ENCODE measurements around the gene CRACDL. TPM values are rescaled to one million over a fixed set of nuclear protein-coding genes. Genes with fewer than 3 reads are reported as not detected.
A peak's percentile ranks its signal among the peaks of the same experiment; 100 is the strongest.
"Not testable (repeated sequence)": the region's sequence is repeated elsewhere in the genome, so short reads cannot be mapped to it uniquely, and the experiment has no call there.

The CRACDL gene
- total RNA-seq, 2 donors from 2014 or later: 0.19 to 0.79 TPM

DNA sequence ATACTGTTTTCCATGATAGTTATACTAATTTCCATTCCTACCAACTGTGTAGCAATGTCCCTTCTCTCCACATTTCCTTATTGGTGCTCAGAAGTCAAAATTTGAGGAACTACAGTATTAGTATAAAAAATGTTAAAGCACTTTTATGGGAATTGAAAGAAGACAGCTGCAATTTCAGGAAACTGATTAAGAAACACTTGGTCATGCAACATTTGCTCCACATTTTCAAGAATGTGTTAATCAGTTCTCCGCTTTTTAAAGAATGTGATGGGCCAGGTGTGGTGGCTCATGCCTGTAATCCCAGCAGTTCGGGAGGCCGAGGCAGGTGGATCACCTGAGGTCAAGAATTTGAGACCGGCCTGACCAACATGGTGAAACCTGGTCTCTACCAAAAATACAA, 171.5 kb downstream of the CRACDL start:
- Mint-ChIP-seq H3K4me1 (ENCODE audit: low read depth) (peaks cover 81% of the 10 kb centered on the region), H3K27ac (no peak overlapping the region), H3K36me3 (ENCODE audit: insufficient read depth in 2 of 2) (no peaks in the 10 kb centered on the region), H3K4me3 (no peak overlapping the region), H3K27me3 (ENCODE audit: low read depth) (no peaks in the 10 kb centered on the region), H3K9me3 (no peaks in the 10 kb centered on the region)
- DNase-seq (no peak), ATAC-seq (replicated peaks in 1 of 2) (no peak)

DNA sequence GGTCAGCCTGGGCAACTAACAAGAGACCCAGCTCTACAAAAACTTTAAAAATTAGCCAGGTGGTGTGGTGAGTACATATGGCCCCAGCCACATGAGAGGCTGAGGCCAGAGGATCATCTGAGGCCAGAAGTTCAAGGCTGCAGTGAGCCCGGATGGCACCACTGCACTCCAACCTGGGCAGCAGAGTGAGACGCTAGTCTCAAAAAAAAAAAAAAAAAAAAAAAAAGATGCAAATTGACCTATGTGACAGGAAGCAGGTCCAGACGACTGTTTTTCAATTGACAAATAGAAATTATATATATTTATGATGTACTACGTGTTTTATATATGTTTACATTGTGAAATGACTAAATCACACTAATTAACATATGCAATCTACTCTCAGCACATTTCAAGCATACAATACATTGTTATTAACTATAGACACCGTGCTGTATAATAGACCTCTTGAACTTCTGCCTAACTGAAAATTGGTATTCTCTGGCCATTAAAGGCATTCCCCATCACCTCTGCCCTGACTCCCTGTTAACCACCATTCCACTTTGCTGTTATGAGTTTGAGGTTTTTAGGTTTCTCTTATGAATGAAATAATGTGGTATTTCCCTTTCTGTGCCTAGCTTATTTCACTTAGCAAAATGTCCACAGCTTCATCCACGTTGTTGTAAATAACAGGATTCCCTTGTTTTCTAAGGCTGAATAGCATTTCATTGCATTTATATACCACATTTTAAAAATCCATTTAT, 172.6 kb downstream of the CRACDL start:
- Mint-ChIP-seq H3K9me3 (no peaks in the 10 kb centered on the region), H3K36me3 (ENCODE audit: insufficient read depth in 2 of 2) (no peaks in the 10 kb centered on the region), H3K4me1 (ENCODE audit: low read depth) (peaks cover 80% of the 10 kb centered on the region), H3K27me3 (ENCODE audit: low read depth) (no peaks in the 10 kb centered on the region), H3K27ac (no peak overlapping the region), H3K4me3 (no peak overlapping the region)
- DNase-seq: no peak
- ATAC-seq (replicated peaks in 1 of 2): no peak

DNA sequence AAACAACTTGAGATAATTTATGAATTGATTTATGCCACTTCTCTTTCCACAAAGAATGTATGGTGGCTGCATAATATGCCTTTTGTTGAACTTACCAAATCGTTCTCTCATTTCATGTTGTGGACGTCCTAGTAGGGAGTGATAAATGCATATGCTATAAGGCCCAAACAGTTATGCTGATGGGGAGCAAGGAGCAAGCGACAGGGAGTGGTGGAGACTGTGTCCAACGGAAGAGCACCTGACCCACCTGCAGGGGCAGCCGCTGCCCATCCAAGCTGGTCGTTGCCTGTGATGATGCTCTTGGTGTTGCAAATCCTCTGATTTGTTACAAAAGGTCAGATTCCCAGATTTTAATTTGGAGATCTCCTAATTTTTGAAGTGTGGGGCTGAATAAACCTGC, 174.1 kb downstream of the CRACDL start:
- H3K36me3 Mint-ChIP-seq (ENCODE audit: insufficient read depth in 2 of 2): no peaks in the 10 kb centered on the region
- DNase-seq: no peak
- H3K4me3 Mint-ChIP-seq: peak overlapping the region in 1 of 2 donors; percentile 81
- no peaks in the 10 kb centered on the region for H3K9me3 Mint-ChIP-seq
- no peak for ATAC-seq (replicated peaks in 1 of 2)
- peaks cover 80% of the 10 kb centered on the region for H3K4me1 Mint-ChIP-seq (ENCODE audit: low read depth)
- peak overlapping the region; percentile 41 for H3K27ac Mint-ChIP-seq
- no peaks in the 10 kb centered on the region for H3K27me3 Mint-ChIP-seq (ENCODE audit: low read depth)

DNA sequence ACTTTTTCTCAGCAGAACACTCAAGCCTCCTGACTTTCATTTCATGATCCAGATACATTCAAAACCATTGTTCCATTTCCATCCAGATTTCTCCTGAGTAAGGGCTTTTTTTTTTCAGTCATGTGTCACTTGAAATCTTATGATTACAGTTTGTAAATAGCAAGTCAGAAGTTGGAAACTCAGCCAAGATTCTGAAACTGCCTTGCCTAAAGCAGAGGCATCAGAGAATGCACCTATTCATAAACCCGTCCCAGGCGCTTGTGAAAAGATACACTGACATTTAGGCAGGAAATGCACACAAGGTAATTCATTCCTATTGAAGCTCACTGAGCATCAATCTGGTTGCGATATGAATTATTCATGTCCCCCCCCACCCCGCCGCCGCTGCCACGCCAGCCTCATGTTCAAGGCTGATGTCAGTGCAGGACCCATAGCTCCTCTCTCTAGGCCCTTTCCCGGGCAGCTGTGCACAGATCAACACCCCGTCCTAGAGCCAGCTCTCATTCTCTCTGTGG, 174.7 kb downstream of the CRACDL start:
- H3K4me3 Mint-ChIP-seq: peak overlapping the region; percentile 30 to 81
- peak; percentile 80 to 84 for ATAC-seq (replicated peaks in 1 of 2)

DNA sequence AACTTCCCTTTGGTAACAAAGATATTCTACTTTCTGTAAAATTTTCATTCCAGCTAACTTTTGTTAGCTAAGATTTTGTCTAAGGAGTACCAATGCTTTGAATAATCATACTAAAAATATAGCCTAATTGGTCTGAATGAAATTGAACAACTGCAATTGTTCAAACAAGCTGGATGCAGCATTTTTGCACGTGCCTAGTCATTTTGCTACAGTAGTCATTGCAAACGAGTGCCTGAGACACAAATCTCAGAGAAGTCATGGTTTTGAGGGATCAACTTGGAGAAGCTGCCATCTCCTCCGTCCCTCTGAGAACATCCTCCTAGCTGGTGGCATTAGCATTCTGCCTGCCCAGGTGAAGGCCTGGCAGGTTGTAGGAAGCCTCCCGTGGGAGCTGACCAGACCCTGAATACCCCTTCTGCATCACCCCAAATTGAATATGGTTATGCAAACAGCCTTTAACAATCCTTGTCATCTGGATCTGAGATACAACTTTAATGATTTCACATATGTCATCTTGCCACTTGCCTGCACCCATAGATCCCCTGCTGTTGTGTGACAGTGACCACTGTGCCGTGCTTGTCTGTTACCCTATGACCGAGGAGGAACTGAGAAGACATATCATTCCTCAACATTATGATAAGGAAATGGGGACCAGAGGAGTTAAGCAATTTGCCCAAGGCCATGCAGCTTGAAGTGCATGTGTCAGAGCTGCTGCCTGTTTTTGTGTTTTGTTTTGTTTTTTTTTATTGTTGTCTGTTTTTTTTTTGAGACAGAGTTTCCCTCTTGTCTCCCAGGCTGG, 176.0 kb downstream of the CRACDL start:
- no peak overlapping the region for H3K27ac Mint-ChIP-seq
- ATAC-seq (replicated peaks in 1 of 2) (no peak), DNase-seq (no peak)
- no peaks in the 10 kb centered on the region for H3K9me3 Mint-ChIP-seq
- H3K27me3 Mint-ChIP-seq (ENCODE audit: low read depth): no peaks in the 10 kb centered on the region
- H3K4me1 Mint-ChIP-seq (ENCODE audit: low read depth): peaks cover 68% of the 10 kb centered on the region
- no peaks in the 10 kb centered on the region for H3K36me3 Mint-ChIP-seq (ENCODE audit: insufficient read depth in 2 of 2)
- peak overlapping the region in 1 of 2 donors; percentile 31 for H3K4me3 Mint-ChIP-seq

More for the DNA sequence above, 174.7 kb downstream of the CRACDL start:
- no peaks in the 10 kb centered on the region for H3K9me3 Mint-ChIP-seq
- H3K27me3 Mint-ChIP-seq (ENCODE audit: low read depth): no peaks in the 10 kb centered on the region
- peaks cover 76% of the 10 kb centered on the region for H3K4me1 Mint-ChIP-seq (ENCODE audit: low read depth)
- peak; percentile 71 to 81 for DNase-seq
- peak overlapping the region; percentile 88 for H3K27ac Mint-ChIP-seq
- no peaks in the 10 kb centered on the region for H3K36me3 Mint-ChIP-seq (ENCODE audit: insufficient read depth in 2 of 2)

DNA sequence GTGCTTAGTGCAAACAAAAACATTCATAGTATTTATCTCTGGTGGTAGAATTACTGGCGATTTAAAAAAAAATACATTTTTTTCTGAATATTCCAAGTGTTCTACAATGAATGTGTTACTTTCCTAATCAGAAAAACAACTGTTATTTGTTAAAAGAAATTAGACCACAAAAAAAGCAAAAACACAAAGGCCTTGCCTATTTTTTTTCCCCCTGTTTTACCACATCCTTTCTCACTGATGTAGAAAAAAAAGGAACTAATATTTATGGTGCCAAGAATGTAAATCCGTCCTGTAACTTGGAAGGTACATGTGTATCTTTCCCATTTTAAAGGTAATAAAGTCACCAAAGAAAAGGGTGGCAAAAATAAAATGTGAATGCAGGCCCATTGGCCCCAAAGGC, 176.7 kb downstream of the CRACDL start:
- Mint-ChIP-seq H3K36me3 (ENCODE audit: insufficient read depth in 2 of 2) (no peaks in the 10 kb centered on the region), H3K4me3 (peak overlapping the region in 1 of 2 donors; percentile 29), H3K4me1 (ENCODE audit: low read depth) (peaks cover 68% of the 10 kb centered on the region), H3K9me3 (no peaks in the 10 kb centered on the region), H3K27me3 (ENCODE audit: low read depth) (no peaks in the 10 kb centered on the region), H3K27ac (no peak overlapping the region)
- no peak for DNase-seq
- no peak for ATAC-seq (replicated peaks in 1 of 2)

DNA sequence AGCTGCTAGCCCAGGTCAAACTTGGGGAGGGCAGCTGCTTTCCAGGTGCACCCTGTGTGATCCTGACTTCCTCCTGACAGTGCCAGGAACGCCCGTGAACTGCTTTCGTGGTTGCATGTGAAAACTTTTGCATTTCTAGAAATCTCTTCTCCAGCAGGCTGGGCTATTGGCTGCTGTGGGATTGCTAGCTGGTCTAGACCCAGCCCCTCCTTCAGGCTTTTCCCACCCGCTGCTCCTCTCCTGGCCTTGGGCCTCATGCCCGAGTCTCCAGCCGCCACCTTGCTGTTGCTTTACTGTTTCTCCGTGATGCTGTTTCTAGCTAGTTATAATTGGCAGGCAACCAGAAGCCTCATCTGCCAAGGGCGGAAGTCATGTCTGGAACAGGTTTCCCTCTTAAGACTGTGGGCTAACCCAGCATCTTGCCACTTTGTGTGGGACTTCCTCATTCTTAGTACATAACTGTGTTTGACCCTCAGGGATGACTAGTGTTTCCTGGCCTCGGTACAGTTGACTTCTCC, 178.1 kb downstream of the CRACDL start:
- H3K9me3 Mint-ChIP-seq: no peaks in the 10 kb centered on the region
- peak overlapping the region; percentile 88 for H3K27ac Mint-ChIP-seq
- ATAC-seq (replicated peaks in 1 of 2) (peak; percentile 62 to 75), DNase-seq (peak; percentile 50 to 52)
- peak overlapping the region; percentile 79 to 85 for H3K4me3 Mint-ChIP-seq
- no peaks in the 10 kb centered on the region for H3K27me3 Mint-ChIP-seq (ENCODE audit: low read depth)
- no peaks in the 10 kb centered on the region for H3K36me3 Mint-ChIP-seq (ENCODE audit: insufficient read depth in 2 of 2)
- peaks cover 61% of the 10 kb centered on the region for H3K4me1 Mint-ChIP-seq (ENCODE audit: low read depth)

DNA sequence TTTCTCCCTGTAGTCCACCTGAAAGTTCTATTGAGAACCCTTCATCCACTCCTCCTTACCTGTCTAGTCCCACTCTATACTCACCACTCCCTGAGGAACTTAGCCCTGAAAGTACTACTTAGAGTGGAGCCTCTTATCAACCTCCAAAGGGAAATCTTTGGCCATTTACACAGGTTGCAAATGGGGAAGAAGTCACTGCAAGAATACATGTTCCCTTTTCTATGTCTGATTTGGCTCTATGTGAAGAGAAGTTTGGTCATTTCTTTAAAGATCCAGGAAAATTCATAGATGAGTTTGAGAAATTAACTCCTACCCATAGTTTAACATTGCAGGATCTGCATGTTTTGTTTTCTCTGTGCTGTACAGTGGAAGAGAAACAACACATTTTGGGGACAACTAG, 182.2 kb downstream of the CRACDL start:
- no peak overlapping the region for H3K27ac Mint-ChIP-seq
- H3K9me3 Mint-ChIP-seq: no peaks in the 10 kb centered on the region
- ATAC-seq (replicated peaks in 1 of 2) (no peak), DNase-seq (no peak)
- peaks cover 26% of the 10 kb centered on the region for H3K4me1 Mint-ChIP-seq (ENCODE audit: low read depth)
- H3K36me3 Mint-ChIP-seq (ENCODE audit: insufficient read depth in 2 of 2): no peaks in the 10 kb centered on the region
- no peaks in the 10 kb centered on the region for H3K27me3 Mint-ChIP-seq (ENCODE audit: low read depth)
- H3K4me3 Mint-ChIP-seq: no peak overlapping the region

DNA sequence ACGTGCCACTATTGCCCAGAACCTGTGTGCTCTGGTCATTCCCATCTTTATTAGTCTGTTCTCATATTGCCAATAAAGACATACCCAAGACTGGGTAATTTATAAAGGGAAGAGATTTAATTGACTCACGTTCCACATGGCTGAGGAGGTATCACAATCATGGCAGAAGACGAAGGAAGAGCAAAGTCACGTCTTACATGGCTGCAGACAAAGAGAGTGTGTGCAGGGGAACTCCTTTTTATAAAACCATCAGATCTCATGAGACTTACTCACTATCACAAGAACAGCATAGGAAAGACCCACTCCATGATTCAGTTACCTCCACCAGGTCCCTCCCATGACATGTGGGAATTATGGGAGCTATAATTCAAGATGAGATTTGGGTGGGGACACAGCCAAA, 183.3 kb downstream of the CRACDL start:
- H3K9me3 Mint-ChIP-seq; H3K27ac Mint-ChIP-seq; H3K27me3 Mint-ChIP-seq (ENCODE audit: low read depth); DNase-seq; H3K36me3 Mint-ChIP-seq (ENCODE audit: insufficient read depth in 2 of 2); ATAC-seq (replicated peaks in 1 of 2); H3K4me3 Mint-ChIP-seq: not testable (repeated sequence)
- H3K4me1 Mint-ChIP-seq (ENCODE audit: low read depth): peaks cover 27% of the 10 kb centered on the region

DNA sequence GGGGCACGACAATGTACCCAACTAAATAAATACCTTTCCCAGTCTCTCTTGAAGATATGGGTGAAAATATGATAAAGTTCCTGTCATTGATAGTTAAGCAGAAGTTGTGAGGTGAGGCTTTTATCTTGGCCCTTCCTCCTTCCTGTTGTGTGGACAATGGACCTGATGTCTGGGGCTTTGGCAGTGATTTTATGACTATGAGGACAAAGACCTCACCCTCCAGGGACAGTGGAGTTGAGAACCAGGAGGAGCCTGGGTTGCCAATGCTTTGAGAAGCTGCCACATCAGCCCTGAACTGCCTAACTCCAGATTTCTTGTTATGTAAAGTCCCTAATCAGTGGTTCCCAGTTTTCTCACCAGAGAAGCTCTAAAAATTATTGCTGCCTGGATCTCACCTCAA, 184.3 kb downstream of the CRACDL start:
- Mint-ChIP-seq H3K36me3 (ENCODE audit: insufficient read depth in 2 of 2) (no peaks in the 10 kb centered on the region), H3K4me3 (no peak overlapping the region), H3K9me3 (no peaks in the 10 kb centered on the region), H3K27me3 (ENCODE audit: low read depth) (no peaks in the 10 kb centered on the region), H3K4me1 (ENCODE audit: low read depth) (peaks cover 21% of the 10 kb centered on the region), H3K27ac (no peak overlapping the region)
- DNase-seq (no peak), ATAC-seq (replicated peaks in 1 of 2) (no peak)

DNA sequence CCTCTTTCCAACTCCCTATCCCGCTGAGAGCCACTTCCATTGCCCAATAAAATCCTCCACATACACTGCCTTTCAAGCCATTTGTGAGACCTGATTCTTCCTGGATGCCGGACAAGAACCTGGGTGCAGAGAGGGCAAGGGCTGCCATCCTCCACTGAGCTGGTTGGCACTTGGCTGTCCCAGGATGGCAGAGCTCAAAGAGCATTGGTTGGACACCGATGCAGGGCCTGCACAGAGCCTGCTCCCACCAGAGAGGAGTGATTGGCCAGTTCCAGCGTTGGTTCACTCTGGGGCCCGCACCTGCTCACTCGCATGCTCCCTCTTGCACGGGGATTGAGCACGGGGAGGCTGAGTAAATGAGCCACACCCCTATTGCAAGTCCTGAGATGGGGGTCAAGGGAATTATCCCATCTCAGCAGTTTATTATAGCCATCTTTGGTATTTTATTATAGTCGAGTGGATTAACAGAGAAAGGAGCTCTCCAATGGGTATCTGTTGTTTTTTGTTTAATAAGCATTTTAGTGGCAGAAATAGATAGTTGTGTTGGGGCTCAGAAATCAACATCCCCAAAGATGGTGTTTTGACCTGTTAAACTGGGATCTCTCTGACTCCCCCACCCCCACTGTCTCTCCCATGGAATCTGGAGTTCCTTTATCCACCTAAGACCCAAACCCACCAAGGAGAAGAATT, 185.3 kb downstream of the CRACDL start:
- H3K27ac Mint-ChIP-seq: no peak overlapping the region
- H3K27me3 Mint-ChIP-seq (ENCODE audit: low read depth): no peaks in the 10 kb centered on the region
- H3K36me3 Mint-ChIP-seq (ENCODE audit: insufficient read depth in 2 of 2): no peaks in the 10 kb centered on the region
- no peak overlapping the region for H3K4me3 Mint-ChIP-seq
- ATAC-seq (replicated peaks in 1 of 2): no peak
- peaks cover 29% of the 10 kb centered on the region for H3K4me1 Mint-ChIP-seq (ENCODE audit: low read depth)
- no peaks in the 10 kb centered on the region for H3K9me3 Mint-ChIP-seq
- no peak for DNase-seq

DNA sequence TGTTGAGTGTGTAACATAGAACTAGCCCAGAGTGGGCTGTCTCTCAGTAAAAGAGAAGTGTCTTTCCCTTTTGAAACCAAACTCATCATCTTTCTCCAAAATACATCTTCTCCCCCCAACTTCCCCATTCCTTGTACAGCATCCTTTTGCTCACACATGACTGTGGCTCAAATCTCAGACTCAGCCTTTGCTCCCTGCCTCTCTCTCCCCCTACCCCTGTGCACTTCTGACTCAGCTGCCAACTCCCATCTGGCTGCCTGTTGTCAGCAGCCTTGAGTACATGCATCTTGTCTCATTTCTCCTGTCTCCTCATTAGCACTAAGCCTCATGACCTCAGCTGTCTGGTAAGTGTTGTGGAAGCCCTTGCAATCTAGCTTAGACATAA, 187.0 kb downstream of the CRACDL start:
- no peaks in the 10 kb centered on the region for H3K36me3 Mint-ChIP-seq (ENCODE audit: insufficient read depth in 2 of 2)

More for the DNA sequence above, 187.0 kb downstream of the CRACDL start:
- peak overlapping the region; percentile 19 to 20 for H3K4me3 Mint-ChIP-seq
- DNase-seq (no peak), ATAC-seq (replicated peaks in 1 of 2) (peak; percentile 47 to 63)
- H3K4me1 Mint-ChIP-seq (ENCODE audit: low read depth): peaks cover 43% of the 10 kb centered on the region
- no peaks in the 10 kb centered on the region for H3K27me3 Mint-ChIP-seq (ENCODE audit: low read depth)
- no peak overlapping the region for H3K27ac Mint-ChIP-seq
- no peaks in the 10 kb centered on the region for H3K9me3 Mint-ChIP-seq

Measured in activated T-cell treated with anti-CD3 and anti-CD28 coated beads, Interleukin-2, amount 50 U/mL, for 72 hours (primary cell).